ENCODE measurements around the gene AAGAB. TPM values are rescaled to one million over a fixed set of nuclear protein-coding genes. Genes with fewer than 3 reads are reported as not detected.
"Not testable (repeated sequence)": the region's sequence is repeated elsewhere in the genome, so short reads cannot be mapped to it uniquely, and the experiment has no call there.

AAGAB gene
- total and polyA plus RNA-seq, 8 donors = 7.1 to 16.3 (median 13.0) TPM

DNA sequence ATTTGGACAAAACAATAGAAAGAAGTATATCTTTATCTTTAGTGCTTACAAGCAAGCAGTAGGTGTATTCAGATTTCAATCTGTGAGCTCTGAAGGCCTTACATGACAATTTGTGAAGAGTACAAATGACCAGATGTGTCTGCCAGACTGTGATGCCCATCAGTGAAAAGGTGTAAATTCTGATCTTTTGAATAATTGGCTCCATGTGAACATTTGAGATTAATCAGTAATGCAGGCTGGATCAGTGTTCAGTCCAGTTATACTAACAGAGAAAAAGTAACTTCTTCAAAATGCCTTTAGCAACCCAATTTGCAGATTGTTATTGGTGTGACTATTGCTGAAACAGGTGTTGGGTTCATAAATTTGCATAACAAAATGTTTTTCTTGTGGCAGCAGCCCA, 5.3 kb upstream of the AAGAB start:
- no peak overlapping the region for H3K27ac ChIP-seq
- ATAC-seq (peak in 1 of 4 donors; percentile 33), FAIRE-seq (no peak), DNase-seq (no peak)
- no peak overlapping the region for H3K4me3 ChIP-seq
- no peaks in the 10 kb centered on the region for H3K27me3 ChIP-seq
- TF ChIP-seq, protein P1, sequence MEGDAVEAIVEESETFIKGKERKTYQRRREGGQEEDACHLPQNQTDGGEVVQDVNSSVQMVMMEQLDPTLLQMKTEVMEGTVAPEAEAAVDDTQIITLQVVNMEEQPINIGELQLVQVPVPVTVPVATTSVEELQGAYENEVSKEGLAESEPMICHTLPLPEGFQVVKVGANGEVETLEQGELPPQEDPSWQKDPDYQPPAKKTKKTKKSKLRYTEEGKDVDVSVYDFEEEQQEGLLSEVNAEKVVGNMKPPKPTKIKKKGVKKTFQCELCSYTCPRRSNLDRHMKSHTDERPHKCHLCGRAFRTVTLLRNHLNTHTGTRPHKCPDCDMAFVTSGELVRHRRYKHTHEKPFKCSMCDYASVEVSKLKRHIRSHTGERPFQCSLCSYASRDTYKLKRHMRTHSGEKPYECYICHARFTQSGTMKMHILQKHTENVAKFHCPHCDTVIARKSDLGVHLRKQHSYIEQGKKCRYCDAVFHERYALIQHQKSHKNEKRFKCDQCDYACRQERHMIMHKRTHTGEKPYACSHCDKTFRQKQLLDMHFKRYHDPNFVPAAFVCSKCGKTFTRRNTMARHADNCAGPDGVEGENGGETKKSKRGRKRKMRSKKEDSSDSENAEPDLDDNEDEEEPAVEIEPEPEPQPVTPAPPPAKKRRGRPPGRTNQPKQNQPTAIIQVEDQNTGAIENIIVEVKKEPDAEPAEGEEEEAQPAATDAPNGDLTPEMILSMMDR (IDR thresholded peaks at IDR 0.05) = no peak
- intact Hi-C loops (cut with DNase I) = no loop called here
- no peaks in the 10 kb centered on the region for H3K9me3 ChIP-seq
- peaks cover 0 to 12% (median 8%) of the 10 kb centered on the region in 3 donors for H3K4me1 ChIP-seq
- no peaks in the 10 kb centered on the region for H3K36me3 ChIP-seq

DNA sequence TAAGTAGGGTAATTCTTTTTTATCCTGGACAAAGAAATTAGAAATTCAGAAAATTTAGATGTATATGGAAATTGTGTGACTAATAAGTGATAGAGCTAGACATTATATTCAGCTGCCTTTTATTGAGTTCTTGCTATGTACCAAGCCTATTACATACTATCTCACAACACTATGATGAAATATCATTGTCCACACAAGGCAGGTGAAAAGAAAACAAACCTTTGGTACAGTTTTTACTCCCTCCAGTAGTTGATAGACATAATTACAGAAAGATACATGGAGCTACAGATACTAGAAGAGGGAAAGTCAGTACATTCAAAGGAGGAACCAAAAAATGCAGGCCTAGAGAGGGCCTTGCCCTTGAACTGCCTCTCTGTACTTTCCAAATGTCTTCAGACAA, 4.9 kb upstream of the AAGAB start:
- no peak overlapping the region for H3K27ac ChIP-seq
- no peak overlapping the region for H3K4me3 ChIP-seq
- FAIRE-seq (no peak), ATAC-seq (no peak), DNase-seq (no peak)
- intact Hi-C loops (cut with DNase I) = no loop called here
- H3K9me3 ChIP-seq = no peaks in the 10 kb centered on the region
- H3K36me3 ChIP-seq = no peaks in the 10 kb centered on the region
- peaks cover 0 to 12% (median 8%) of the 10 kb centered on the region in 3 donors for H3K4me1 ChIP-seq
- TF ChIP-seq, protein P1 (IDR thresholded peaks at IDR 0.05) = no peak
- H3K27me3 ChIP-seq = no peaks in the 10 kb centered on the region

DNA sequence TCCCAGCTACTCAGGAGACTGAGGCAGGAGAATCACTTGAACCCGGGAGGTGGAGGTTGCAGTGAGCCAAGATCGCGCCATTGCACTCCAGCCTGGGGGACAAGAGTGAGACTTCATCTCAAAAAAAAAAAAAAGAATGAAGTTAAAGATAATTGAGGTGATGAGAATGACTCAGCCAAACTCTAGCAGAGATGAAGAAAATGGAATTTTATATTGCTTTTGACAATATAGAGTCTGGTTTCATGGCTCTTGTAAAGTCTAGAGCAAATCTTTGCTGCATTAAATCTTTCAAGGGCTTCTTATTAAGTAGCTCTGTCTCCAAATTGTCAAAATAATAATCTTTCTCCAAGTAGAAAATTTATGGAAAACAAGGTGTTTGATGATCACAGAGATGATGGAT, 4.0 kb upstream of the AAGAB start:
- FAIRE-seq; H3K9me3 ChIP-seq; ATAC-seq; H3K27me3 ChIP-seq; DNase-seq; intact Hi-C loops (cut with DNase I); H3K27ac ChIP-seq; H3K36me3 ChIP-seq; H3K4me3 ChIP-seq: not testable (repeated sequence)
- H3K4me1 ChIP-seq = peaks cover 0 to 14% (median 8%) of the 10 kb centered on the region in 3 donors
- WGBS, 2 donors = 98 to 100% methylated on average over 3 of the region's 3 CpGs

DNA sequence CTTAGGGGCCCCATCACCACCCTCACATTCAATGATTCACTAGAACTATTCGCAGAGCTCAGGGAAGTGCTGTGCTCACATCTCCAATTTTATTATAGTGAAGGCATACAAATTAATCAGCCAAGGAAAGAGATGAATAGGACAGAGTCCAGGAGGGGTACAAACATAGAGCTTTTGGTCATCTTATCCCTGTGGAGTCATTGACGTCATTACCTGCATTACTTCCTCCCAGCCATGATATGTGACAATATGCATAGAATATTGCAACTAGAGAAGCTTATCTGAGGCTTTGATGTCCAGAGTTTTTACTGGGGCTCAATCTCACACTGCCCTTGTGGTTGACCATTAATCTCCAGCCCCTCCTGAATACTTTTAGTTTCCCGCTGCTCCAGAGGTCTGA, 1.6 kb upstream of the AAGAB start:
- WGBS, 2 donors = 72 to 75% methylated on average over 3 of the region's 3 CpGs
- Histone ChIP-seq H3K4me3 (no peak overlapping the region), H3K9me3 (no peaks in the 10 kb centered on the region), H3K4me1 (peaks cover 5 to 27% (median 8%) of the 10 kb centered on the region in 3 donors), H3K27ac (no peak overlapping the region), H3K36me3 (no peaks in the 10 kb centered on the region), H3K27me3 (no peaks in the 10 kb centered on the region)
- TF ChIP-seq, protein P1 (IDR thresholded peaks at IDR 0.05) = no peak
- ATAC-seq (no peak), FAIRE-seq (no peak), DNase-seq (no peak)
- intact Hi-C loops (cut with DNase I) = no loop called here

DNA sequence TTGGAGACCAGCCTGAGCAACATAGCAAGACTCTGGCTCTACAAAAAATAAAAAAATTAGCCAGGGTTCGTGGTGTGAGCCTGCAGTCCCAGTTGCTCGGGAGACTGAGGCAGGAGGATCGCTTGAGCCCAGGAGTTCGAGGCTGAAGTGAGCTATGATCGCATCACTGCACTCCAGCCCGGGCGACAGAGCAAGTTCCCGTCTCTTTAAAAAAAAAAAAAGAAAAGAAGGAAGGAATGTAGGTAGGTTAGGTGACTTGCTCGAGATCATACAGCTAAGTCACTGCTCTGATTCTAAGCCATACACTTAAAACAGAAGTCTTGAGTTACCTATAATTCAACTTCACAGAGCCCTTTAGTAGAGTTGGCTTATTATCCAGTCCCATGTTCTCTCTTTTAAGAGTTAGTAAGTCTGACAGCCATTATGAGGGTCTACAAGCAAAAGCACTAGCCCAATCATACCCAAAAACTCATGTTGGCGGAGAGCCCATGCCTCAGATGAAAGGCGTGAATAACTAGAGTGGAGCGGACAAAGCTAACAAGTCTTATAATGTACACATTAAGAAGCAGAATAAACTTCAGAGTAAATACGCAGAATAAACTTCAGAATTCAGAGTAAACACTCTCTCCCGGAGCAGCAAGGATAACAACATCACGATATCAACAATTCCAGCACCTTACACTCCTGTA, 768 bp downstream of the AAGAB start:
- Histone ChIP-seq H3K36me3 (no peaks in the 10 kb centered on the region), H3K27me3 (no peaks in the 10 kb centered on the region), H3K9me3 (no peaks in the 10 kb centered on the region), H3K4me3 (peak overlapping the region; percentile 49 to 99 (median 84)), H3K27ac (peak overlapping the region; percentile 74 to 82 (median 76)), H3K4me1 (peaks cover 0 to 14% (median 5%) of the 10 kb centered on the region in 3 donors)
- intact Hi-C loops (cut with DNase I) = no loop called here
- peak in 2 of 4 donors; percentile 2 to 3 for ATAC-seq
- 12 to 18% methylated on average over 15 of the region's 15 CpGs for WGBS, 2 donors
- DNase-seq = no peak
- FAIRE-seq = no peak
- TF ChIP-seq, protein P1 (IDR thresholded peaks at IDR 0.05) = no peak
